IMR-90 (cell line): ENCODE data around the gene HYDIN. TPM values are rescaled to one million over a fixed set of nuclear protein-coding genes. Genes with fewer than 3 reads are reported as not detected.
"Not testable (repeated sequence)": the region's sequence is repeated elsewhere in the genome, so short reads cannot be mapped to it uniquely, and the experiment has no call there.

Source experiments
- ATAC-seq: fragments of 200-7000 bp; cut with Tn5 transposase; 2 replicates; pipeline ENCODE4 v1.9.1; 2020; ENCODE audit warnings: low read depth, mild to moderate bottlenecking, moderate library complexity
- BruUV-seq: library from RNA; stranded (reverse); fragments of 400-500 nt; replicated peaks from 2 replicates; lab custom pipeline; 2021; lab: Mats Ljungman, UMichigan
- CTCF ChIA-PET: fragments of 300-600 bp; formaldehyde crosslinking; extraction: SDS; loops from one replicate; lab custom pipeline; 2021; ENCODE audit warnings: antibody characterized with exemption; lab: Yijun Ruan, JAX
- POLR2A ChIA-PET: fragments of 300-600 bp; sonication (Branson Sonifier 250); formaldehyde crosslinking; loops from one replicate; lab custom pipeline; 2022; ENCODE audit warnings: antibody characterized with exemption; ENCODE audit not compliant: unreplicated experiment; lab: Charles Lee
- DNase-seq: peaks from one replicate; pipeline ENCODE4 v3.0.0; 2013
- H2AFZ ChIP-seq: replicated peaks from 2 replicates; pipeline ENCODE3; 2013; ENCODE audit warnings: low read length, mild to moderate bottlenecking; ENCODE audit not compliant: poor library complexity
- H2AK5ac ChIP-seq: 2 replicates; pipeline ENCODE4 v1.6.1; 2013; ENCODE audit warnings: low read depth, low read length, inconsistent platforms
- H2AK9ac ChIP-seq: replicated peaks from 2 replicates; pipeline ENCODE3; 2013; ENCODE audit warnings: mild to moderate bottlenecking, low read depth, low read length, moderate library complexity; ENCODE audit not compliant: poor library complexity
- H2BK120ac ChIP-seq: 2 replicates; pipeline ENCODE4 v1.6.1; 2013; ENCODE audit warnings: low read depth, low read length, inconsistent platforms
- H2BK15ac ChIP-seq: 3 replicates; pipeline ENCODE4 v1.6.1; 2013; ENCODE audit warnings: low read depth, low read length, inconsistent platforms
- H2BK20ac ChIP-seq: 2 replicates; pipeline ENCODE4 v1.6.1; 2013; ENCODE audit warnings: low read depth, mild to moderate bottlenecking, inconsistent platforms, low read length, moderate library complexity
- H2BK5ac ChIP-seq: 2 replicates; pipeline ENCODE4 v1.6.1; 2013; ENCODE audit warnings: mild to moderate bottlenecking, low read depth, low read length, inconsistent platforms; ENCODE audit not compliant: poor library complexity, severe bottlenecking
- H3K14ac ChIP-seq: replicated peaks from 2 replicates; pipeline ENCODE4 v1.6.1; 2013; ENCODE audit warnings: low read depth, low read length, inconsistent platforms
- H3K18ac ChIP-seq: 2 replicates; pipeline ENCODE4 v1.6.1; 2013; ENCODE audit warnings: low read depth, low read length, control low read depth
- H3K23ac ChIP-seq: 2 replicates; pipeline ENCODE4 v1.6.1; 2013; ENCODE audit warnings: low read depth, low read length, inconsistent platforms
- H3K27ac ChIP-seq: 2 replicates; pipeline ENCODE4 v1.5.1; 2013; ENCODE audit warnings: mild to moderate bottlenecking, control low read depth, low read length; ENCODE audit not compliant: insufficient read depth
- H3K27me3 ChIP-seq: 2 replicates; pipeline ENCODE4 v1.6.1; 2013; ENCODE audit warnings: low read length; ENCODE audit not compliant: control insufficient read depth, insufficient read depth
- H3K36me3 ChIP-seq: 2 replicates; pipeline ENCODE4 v1.6.1; 2013; ENCODE audit warnings: low read length, mixed read lengths; ENCODE audit not compliant: control insufficient read depth, insufficient read depth
- H3K4ac ChIP-seq: 2 replicates; pipeline ENCODE4 v1.6.1; 2013; ENCODE audit warnings: low read depth, low read length, inconsistent platforms
- H3K4me1 ChIP-seq: 2 replicates; pipeline ENCODE4 v1.6.1; 2013; ENCODE audit warnings: low read length, mixed read lengths; ENCODE audit not compliant: control insufficient read depth, insufficient read depth
- H3K4me2 ChIP-seq: 2 replicates; pipeline ENCODE4 v1.6.1; 2013; ENCODE audit warnings: low read depth, mild to moderate bottlenecking, control low read depth, low read length, moderate library complexity
- H3K4me3 ChIP-seq: 2 replicates; pipeline ENCODE4 v1.5.1; 2013; ENCODE audit warnings: low read depth, mild to moderate bottlenecking, control low read depth, low read length, moderate library complexity; ENCODE audit not compliant: insufficient read depth
- H3K56ac ChIP-seq: 2 replicates; pipeline ENCODE4 v1.6.1; 2013; ENCODE audit warnings: low read length, inconsistent platforms; ENCODE audit not compliant: insufficient read depth; ENCODE audit errors: extremely low read depth
- H3K79me1 ChIP-seq, 2 experiments: 2 replicates each; pipeline ENCODE4 v1.6.1; 2013; ENCODE audit warnings: low read length in 2 of 2, inconsistent platforms in 1 of 2, low read depth in 1 of 2
- H3K9ac ChIP-seq: 2 replicates; pipeline ENCODE4 v1.6.1; 2013; ENCODE audit warnings: low read depth, low read length, control low read depth
- H3K9me1 ChIP-seq: 2 replicates; pipeline ENCODE4 v1.6.1; 2013; ENCODE audit warnings: low read length, inconsistent platforms; ENCODE audit not compliant: insufficient read depth
- H3K9me3 ChIP-seq: 2 replicates; pipeline ENCODE4 v1.6.1; 2013; ENCODE audit warnings: low read length; ENCODE audit not compliant: control insufficient read depth, insufficient read depth
- H4K20me1 ChIP-seq: 2 replicates; pipeline ENCODE4 v1.6.1; 2013; ENCODE audit warnings: low read length, inconsistent platforms; ENCODE audit not compliant: insufficient read depth
- H4K5ac ChIP-seq: 2 replicates; pipeline ENCODE4 v1.6.1; 2013; ENCODE audit warnings: mild to moderate bottlenecking, low read depth, low read length, control low read depth
- H4K8ac ChIP-seq, 2 experiments: 2 replicates each; pipeline ENCODE4 v1.6.1; 2013; ENCODE audit warnings: low read depth in 2 of 2, low read length in 2 of 2, control low read depth in 1 of 2, inconsistent platforms in 1 of 2
- H4K91ac ChIP-seq: 2 replicates; pipeline ENCODE4 v1.6.1; 2013; ENCODE audit warnings: low read depth, low read length, inconsistent platforms; ENCODE audit not compliant: insufficient read depth
- WGBS, 2 experiments: methylation state at CpG; one replicate each; pipeline versions ENCODE4 v1.1.5 to v1.1.7; 2013; ENCODE audit warnings: missing lambda C conversion rate in 2 of 2; ENCODE audit not compliant: insufficient read length in 1 of 2; ENCODE audit errors: extremely low coverage in 2 of 2; 5-methylcytosine and 5-hydroxymethylcytosine counted together
- dilution Hi-C: fragments of 300-500 bp; cut with HindIII; formaldehyde crosslinking; loops from one replicate; pipeline ENCODE4 v1.14.3; 2018; ENCODE audit warnings: low sequenced_read_pairs; ENCODE audit not compliant: unreplicated experiment
- in situ Hi-C: fragments of 300-500 bp; cut with MboI; formaldehyde crosslinking; loops from 3 replicates; pipeline ENCODE4 v1.14.3; 2019; ENCODE audit warnings: low sequenced_read_pairs, inconsistent platforms, mixed read lengths
- intact Hi-C: fragments of 100-400 bp; cut with micrococcal nuclease; formaldehyde crosslinking; loops from 2 replicates; pipeline ENCODE4 v1.10.0; 2022
- polyA plus RNA-seq, 3 experiments: library from polyadenylated mRNA; depleted of rRNA; stranded (reverse); fragments of >200 nt; gene quantifications; 2 replicates each; pipeline ENCODE4 v1.2.3, GENCODE V29; 2012; ENCODE audit warnings: low replicate concordance in 1 of 3
- total RNA-seq: library from RNA; depleted of rRNA; stranded (reverse); fragments of >200 nt; gene quantifications from 2 replicates; pipeline ENCODE4 v1.2.3, GENCODE V29; 2012

HYDIN gene
- total and polyA plus RNA-seq, 2 of the 4 experiments (the other 2 are of a cell fraction), result 0.18 to 0.27 TPM

GRCh38 chr16:71038421-71038820, 192.1 kb downstream of the HYDIN start:
- H3K79me1 ChIP-seq, ATAC-seq, POLR2A ChIA-PET, intact Hi-C loops, H3K4me1 ChIP-seq, H3K9ac ChIP-seq, H2AK5ac ChIP-seq, H3K56ac ChIP-seq, H2BK5ac ChIP-seq, H3K27me3 ChIP-seq, H3K4me3 ChIP-seq, H3K27ac ChIP-seq, H4K5ac ChIP-seq, dilution Hi-C loops, CTCF ChIA-PET, H3K36me3 ChIP-seq, H4K91ac ChIP-seq, H3K9me1 ChIP-seq, H3K4me2 ChIP-seq, DNase-seq, H3K4ac ChIP-seq, H4K8ac ChIP-seq, H2BK15ac ChIP-seq, H3K9me3 ChIP-seq, H2BK20ac ChIP-seq, H3K23ac ChIP-seq, in situ Hi-C loops, BruUV-seq, H3K18ac ChIP-seq, H4K20me1 ChIP-seq, H2BK120ac ChIP-seq, H2AK9ac ChIP-seq, H2AFZ ChIP-seq, H3K14ac ChIP-seq: not testable (repeated sequence)
- no CpG with 5 or more reads among the region's 4 CpGs for WGBS, 2 experiments

GRCh38 chr16:71037987-71038386, 192.5 kb downstream of the HYDIN start:
- POLR2A ChIA-PET, H3K27me3 ChIP-seq, H3K9me1 ChIP-seq, H2AK5ac ChIP-seq, H4K91ac ChIP-seq, H4K8ac ChIP-seq, H2BK15ac ChIP-seq, H3K27ac ChIP-seq, H2AK9ac ChIP-seq, H3K9ac ChIP-seq, in situ Hi-C loops, H2BK20ac ChIP-seq, H3K56ac ChIP-seq, H3K4me3 ChIP-seq, H3K23ac ChIP-seq, H3K4ac ChIP-seq, intact Hi-C loops, H3K4me2 ChIP-seq, H3K9me3 ChIP-seq, DNase-seq, H3K4me1 ChIP-seq, H2AFZ ChIP-seq, H3K18ac ChIP-seq, BruUV-seq, H4K5ac ChIP-seq, H2BK120ac ChIP-seq, H3K36me3 ChIP-seq, H4K20me1 ChIP-seq, dilution Hi-C loops, CTCF ChIA-PET, H3K14ac ChIP-seq, H3K79me1 ChIP-seq, H2BK5ac ChIP-seq: not testable (repeated sequence)
- WGBS, 2 experiments, result no CpG with 5 or more reads among the region's 6 CpGs
- ATAC-seq, result peak; percentile 11; the same call in 1 of the 2 replicates
